Prostate gland (tissue), 2 donors: Measurements from ENCODE around the gene TMPRSS6. TPM values are rescaled to one million over a fixed set of nuclear protein-coding genes. Genes with fewer than 3 reads are reported as not detected.

ENCODE experiments used
- DNase-seq: peaks from one replicate; pipeline ENCODE4 v3.0.0-alpha.2; 2019; ENCODE audit warnings: low spot score
- H3K27ac ChIP-seq, 2 donors: fragments of 200-600 bp; sonication (generic); 2 replicates each; pipeline ENCODE4 v1.5.1; 2017 to 2019
- H3K27me3 ChIP-seq: fragments of 200-600 bp; sonication (generic); replicated peaks from 2 replicates; pipeline ENCODE4 v1.5.1; 2019; ENCODE audit not compliant: insufficient read depth
- H3K36me3 ChIP-seq, 2 donors: fragments of 200-600 bp; sonication (generic); 1 replicate in 1 of 2; 2 replicates in 1 of 2; pipeline versions ENCODE4 v1.5.1 to v1.8.1; 2017 to 2019
- H3K4me1 ChIP-seq: fragments of 200-600 bp; sonication (generic); replicated peaks from 2 replicates; pipeline ENCODE4 v1.5.1; 2019
- H3K4me3 ChIP-seq, 2 donors: fragments of 200-600 bp; sonication (generic); 2 replicates each; pipeline ENCODE4 v1.5.1; 2017 to 2019
- H3K9me3 ChIP-seq: fragments of 200-600 bp; sonication (generic); 2 replicates; pipeline ENCODE4 v1.5.1; 2017
- CTCF ChIP-seq, 4 experiments: fragments of 200-600 bp in 2 of 4; fragments of 450-650 bp in 2 of 4; sonication (generic) in 2 of 4; IDR thresholded peaks; 1 replicate in 3 of 4; 2 replicates in 1 of 4; pipeline ENCODE4 v1.5.1; 2016 to 2019; ENCODE audit warnings: antibody characterized with exemption in 4 of 4, mild to moderate bottlenecking in 2 of 4, moderate library complexity in 2 of 4
- POLR2A ChIP-seq: fragments of 450-650 bp; IDR thresholded peaks from one replicate; pipeline ENCODE4 v1.6.1; 2016; ENCODE audit warnings: antibody characterized with exemption, mild to moderate bottlenecking
- POLR2AphosphoS5 ChIP-seq: sonication (generic); formaldehyde crosslinking; IDR thresholded peaks from one replicate; pipeline ENCODE4 v1.6.1; 2017; ENCODE audit warnings: antibody characterized with exemption
- WGBS: methylation state at CpG from one replicate; pipeline ENCODE4 v1.1.5; 2018; 5-methylcytosine and 5-hydroxymethylcytosine counted together
- intact Hi-C: fragments of 100-400 bp; cut with DNase I; formaldehyde crosslinking; loops from one replicate; pipeline ENCODE4 v1.14.2; 2022
- total RNA-seq, 2 donors: library from RNA; depleted of rRNA; stranded (reverse); fragments of >200 nt; gene quantifications; one replicate each; pipeline ENCODE4 v1.1.0, GENCODE V29; 2016

TMPRSS6 gene
- total RNA-seq, 2 donors from 2014 or later: 0.45 TPM; not detected in 1

GRCh38 chr22:37137131-37137530 is 27.6 kb upstream of the TMPRSS6 start:
- Histone ChIP-seq H3K36me3 (no peaks in the 10 kb centered on the region), H3K27me3 (no peaks in the 10 kb centered on the region), H3K9me3 (no peaks in the 10 kb centered on the region), H3K27ac (no peak overlapping the region), H3K4me3 (no peak overlapping the region), H3K4me1 (no peaks in the 10 kb centered on the region)
- intact Hi-C loops: no loop called here
- DNase-seq: no peak
- no peak for TF ChIP-seq POLR2AphosphoS5
- no peak for TF ChIP-seq CTCF (IDR thresholded peaks at IDR 0.05)
- TF ChIP-seq POLR2A: no peak
- WGBS: 87% methylated on average over 8 of the region's 8 CpGs

GRCh38 chr22:37135023-37135422 is 25.5 kb upstream of the TMPRSS6 start:
- TF ChIP-seq CTCF (IDR thresholded peaks at IDR 0.05) (no peak), POLR2AphosphoS5 (no peak), POLR2A (no peak)
- Histone ChIP-seq H3K4me3 (no peak overlapping the region), H3K4me1 (no peaks in the 10 kb centered on the region), H3K9me3 (no peaks in the 10 kb centered on the region), H3K36me3 (no peaks in the 10 kb centered on the region), H3K27me3 (no peaks in the 10 kb centered on the region), H3K27ac (no peak overlapping the region)
- intact Hi-C loops: no loop called here
- no peak for DNase-seq
- 82% methylated on average over 12 of the region's 12 CpGs for WGBS

DNA sequence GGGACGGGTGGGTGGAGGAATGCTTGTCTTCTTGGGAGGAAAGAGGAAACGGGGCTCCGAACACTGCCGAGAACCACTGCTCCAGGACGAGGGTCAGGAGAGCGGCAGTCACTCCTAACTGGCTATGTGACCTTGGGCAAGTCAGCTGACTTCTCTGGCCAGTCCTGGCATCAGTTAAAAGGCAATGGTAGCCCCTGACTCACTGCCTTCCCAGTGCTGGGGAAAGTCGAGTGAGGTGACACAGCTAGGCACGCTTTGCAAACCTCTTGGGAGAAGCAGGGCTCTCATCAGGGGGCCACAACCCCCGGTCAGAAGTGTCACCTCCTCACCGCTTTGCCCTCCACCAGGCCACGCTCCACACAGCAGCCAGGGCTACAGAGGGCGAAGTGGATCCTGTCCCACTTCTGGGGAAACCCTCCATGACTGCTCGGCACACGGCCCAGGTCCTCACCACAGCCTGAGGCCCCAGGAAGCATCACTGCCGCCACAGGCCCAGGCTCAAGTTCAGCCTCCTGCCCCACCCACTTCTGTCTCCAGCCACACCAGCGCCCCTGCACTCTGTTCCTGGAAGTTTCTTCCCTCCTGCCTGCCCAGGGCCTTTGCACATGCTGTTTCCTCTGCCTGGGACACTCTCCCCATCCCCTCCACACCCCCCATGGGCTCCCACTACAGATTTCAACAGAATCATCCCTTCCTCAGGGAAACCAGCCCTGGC is 23.9 kb upstream of the TMPRSS6 start:
- Histone ChIP-seq H3K27ac (no peak overlapping the region), H3K4me1 (no peaks in the 10 kb centered on the region), H3K27me3 (no peaks in the 10 kb centered on the region), H3K36me3 (no peaks in the 10 kb centered on the region), H3K9me3 (no peaks in the 10 kb centered on the region), H3K4me3 (no peak overlapping the region)
- intact Hi-C loops: no loop called here
- 82% methylated on average over 14 of the region's 16 CpGs for WGBS
- DNase-seq: no peak
- TF ChIP-seq CTCF (IDR thresholded peaks at IDR 0.05): no peak
- TF ChIP-seq POLR2A: no peak
- no peak for TF ChIP-seq POLR2AphosphoS5

- no peaks in the 10 kb centered on the region for H3K9me3 ChIP-seq
- 92% methylated on average over 7 of the region's 7 CpGs for WGBS
Observed at GRCh38 chr22:37132773-37133172, 23.3 kb upstream of the TMPRSS6 start.

More at GRCh38 chr22:37132773-37133172, 23.3 kb upstream of the TMPRSS6 start:
- TF ChIP-seq POLR2AphosphoS5 (no peak), CTCF (IDR thresholded peaks at IDR 0.05) (no peak), POLR2A (no peak)
- H3K36me3 ChIP-seq: no peaks in the 10 kb centered on the region
- intact Hi-C loops: no loop called here
- no peak overlapping the region for H3K4me3 ChIP-seq
- H3K27ac ChIP-seq: no peak overlapping the region
- no peak for DNase-seq
- H3K27me3 ChIP-seq: no peaks in the 10 kb centered on the region
- no peaks in the 10 kb centered on the region for H3K4me1 ChIP-seq
